HepG2 (cell line): ENCODE results near the gene KPNA3. TPM values are rescaled to one million over a fixed set of nuclear protein-coding genes. Genes with fewer than 3 reads are reported as not detected.

ENCODE experiments used
- ATAC-seq: fragments of 200-7000 bp; cut with Tn5 transposase; 3 replicates; pipeline ENCODE4 v1.9.1; 2020; ENCODE audit warnings: mild to moderate bottlenecking, moderate library complexity
- BruUV-seq: library from RNA; stranded (reverse); fragments of 400-500 nt; replicated peaks from 2 replicates; lab custom pipeline; 2021; lab: Mats Ljungman, UMichigan
- CTCF ChIA-PET: fragments of 300-600 bp; formaldehyde crosslinking; extraction: SDS; loops from one replicate; lab custom pipeline; 2021; ENCODE audit warnings: low total read pairs, inconsistent platforms, low intra/inter-chr PET ratio; lab: Yijun Ruan, JAX
- POLR2A ChIA-PET: fragments of 350-600 bp; sonication (Branson Sonifier 250); formaldehyde crosslinking; loops from one replicate; lab custom pipeline; 2020; ENCODE audit warnings: antibody characterized with exemption, inconsistent platforms; lab: Yijun Ruan, JAX
- DNase-seq: peaks from one replicate; pipeline ENCODE4 v3.0.0-alpha.2; 2015; ENCODE audit warnings: low spot score
- FAIRE-seq: peaks from 3 replicates; lab custom pipeline; 2011; peaks lifted over from hg19 to GRCh38; lab: Jason Lieb, UNC
- H2AFZ ChIP-seq: one replicate; pipeline ENCODE4 v1.6.1; 2011; ENCODE audit warnings: low read length, inconsistent platforms
- H3K27ac ChIP-seq: fragments of 300-600 bp; 3 replicates; pipeline ENCODE4 v1.8.0; 2011; ENCODE audit warnings: mixed run types, mild to moderate bottlenecking, mixed read lengths, low read length, inconsistent platforms; ENCODE audit not compliant: insufficient read depth; ENCODE audit errors: extremely low read length
- H3K27me3 ChIP-seq, 2 experiments: fragments of 200-600 bp in 1 of 2; 2 replicates in 1 of 2; 3 replicates in 1 of 2; pipeline versions ENCODE4 v1.6.0 to v1.8.0; 2011; ENCODE audit warnings: low read length in 2 of 2, mild to moderate bottlenecking in 2 of 2, moderate library complexity in 2 of 2, inconsistent platforms in 1 of 2; ENCODE audit not compliant: insufficient read depth in 2 of 2, control insufficient read depth in 1 of 2
- H3K36me3 ChIP-seq, 2 experiments: fragments of 200-600 bp in 1 of 2; replicated peaks in 1 of 2; 2 replicates in 1 of 2; 3 replicates in 1 of 2; pipeline versions ENCODE4 v1.5.1 to v1.8.0; 2011; ENCODE audit warnings: low read length in 2 of 2, inconsistent platforms in 1 of 2; ENCODE audit not compliant: insufficient read depth in 2 of 2, control insufficient read depth in 1 of 2
- H3K4me1 ChIP-seq: 2 replicates; pipeline ENCODE4 v1.5.1; 2012; ENCODE audit warnings: low read length, inconsistent platforms; ENCODE audit not compliant: insufficient read depth
- H3K4me2 ChIP-seq: 2 replicates; pipeline ENCODE4 v1.6.0; 2011; ENCODE audit warnings: low read depth, low read length, inconsistent platforms
- H3K4me3 ChIP-seq, 3 experiments: fragments of 200-600 bp in 1 of 3; sonication (generic), shearing (Covaris generic) in 1 of 3; replicated peaks in 1 of 3; 2 replicates each; pipeline ENCODE4 v1.5.1; 2011 to 2016; ENCODE audit warnings: low read length in 3 of 3, inconsistent platforms in 2 of 3, low read depth in 2 of 3, mild to moderate bottlenecking in 2 of 3, control low read depth in 1 of 3, mixed read lengths in 1 of 3; ENCODE audit not compliant: insufficient read depth in 1 of 3
- H3K79me2 ChIP-seq: one replicate; pipeline ENCODE4 v1.6.1; 2011; ENCODE audit warnings: low read length, inconsistent platforms; ENCODE audit not compliant: insufficient read depth
- H3K9ac ChIP-seq: 2 replicates; pipeline ENCODE4 v1.6.0; 2011; ENCODE audit warnings: mild to moderate bottlenecking, low read depth, low read length, inconsistent platforms; ENCODE audit not compliant: insufficient read depth
- H3K9me3 ChIP-seq: 2 replicates; pipeline ENCODE4 v1.5.1; 2012; ENCODE audit warnings: mild to moderate bottlenecking, low read length
- H4K20me1 ChIP-seq: 2 replicates; pipeline ENCODE4 v1.6.0; 2011; ENCODE audit warnings: inconsistent platforms, mild to moderate bottlenecking, low read length, moderate library complexity; ENCODE audit not compliant: insufficient read depth
- AHDC1 ChIP-seq: sonication (generic); formaldehyde crosslinking; IDR thresholded peaks from 2 replicates; pipeline ENCODE4 v1.5.1; 2020; ENCODE audit warnings: mild to moderate bottlenecking, missing genetic modification reagents, borderline replicate concordance
- FOXA1 ChIP-seq, 2 experiments: fragments of 450-650 bp in 1 of 2; sonication (generic) in 1 of 2; formaldehyde crosslinking in 1 of 2; IDR thresholded peaks; 2 replicates each; pipeline versions ENCODE4 v1.4.0 to v1.6.1; 2016 to 2020; ENCODE audit warnings: missing genetic modification reagents in 1 of 2
- HMG20B ChIP-seq: conservative IDR thresholded peaks from 2 replicates; pipeline ENCODE4 v1.6.1; 2016; ENCODE audit warnings: missing genetic modification reagents, missing compliant biosample characterization
- IKZF1 ChIP-seq: fragments of 450-650 bp; IDR thresholded peaks from 2 replicates; pipeline ENCODE4 v1.7.1; 2016
- IKZF5 ChIP-seq: IDR thresholded peaks from 2 replicates; pipeline ENCODE4 v1.6.1; 2018; ENCODE audit warnings: missing genetic modification reagents, mild to moderate bottlenecking, missing compliant biosample characterization
- MATR3 ChIP-seq: sonication (generic); formaldehyde crosslinking; IDR thresholded peaks from 2 replicates; pipeline ENCODE4 v1.4.0; 2020; ENCODE audit warnings: missing genetic modification reagents
- MED8 ChIP-seq: sonication (generic); formaldehyde crosslinking; IDR thresholded peaks from 2 replicates; pipeline ENCODE4 v1.8.1; 2023; ENCODE audit warnings: mild to moderate bottlenecking, missing genetic modification reagents; ENCODE audit not compliant: insufficient replicate concordance
- MIXL1 ChIP-seq: IDR thresholded peaks from 2 replicates; pipeline ENCODE4 v1.6.1; 2016
- MTF1 ChIP-seq: sonication (generic); formaldehyde crosslinking; IDR thresholded peaks from 2 replicates; pipeline ENCODE4 v1.5.0; 2020; ENCODE audit warnings: missing genetic modification reagents
- NAIF1 ChIP-seq: sonication (generic); formaldehyde crosslinking; IDR thresholded peaks from 2 replicates; pipeline ENCODE4 v1.5.0; 2020; ENCODE audit warnings: mild to moderate bottlenecking, missing genetic modification reagents, borderline replicate concordance
- NR2F2 ChIP-seq: IDR thresholded peaks from 2 replicates; pipeline ENCODE4 v1.6.1; 2012; ENCODE audit warnings: low read depth, inconsistent platforms, borderline replicate concordance
- SMAD9 ChIP-seq: sonication (generic); formaldehyde crosslinking; IDR thresholded peaks from 2 replicates; pipeline ENCODE4 v1.5.1; 2020; ENCODE audit warnings: mild to moderate bottlenecking, missing genetic modification reagents
- TARDBP ChIP-seq: sonication (generic); formaldehyde crosslinking; IDR thresholded peaks from 2 replicates; pipeline ENCODE4 v1.8.0; 2022; ENCODE audit warnings: mild to moderate bottlenecking, missing genetic modification reagents
- ZC3H4 ChIP-seq: sonication (generic); formaldehyde crosslinking; IDR thresholded peaks from 2 replicates; pipeline ENCODE4 v1.4.0; 2020; ENCODE audit warnings: missing genetic modification reagents, borderline replicate concordance
- ZMYM2 ChIP-seq: sonication (generic); formaldehyde crosslinking; IDR thresholded peaks from 2 replicates; pipeline ENCODE4 v1.8.0; 2022; ENCODE audit warnings: mild to moderate bottlenecking, missing genetic modification reagents
- ZNF12 ChIP-seq: sonication (generic); formaldehyde crosslinking; IDR thresholded peaks from 2 replicates; pipeline ENCODE4 v1.5.0; 2020; ENCODE audit warnings: missing genetic modification reagents
- ZNF143 ChIP-seq: sonication (generic); formaldehyde crosslinking; IDR thresholded peaks from 2 replicates; pipeline ENCODE4 v1.4.0; 2020; ENCODE audit warnings: missing genetic modification reagents
- ZNF263 ChIP-seq: sonication (generic); formaldehyde crosslinking; IDR thresholded peaks from 2 replicates; pipeline ENCODE4 v1.4.0; 2020; ENCODE audit warnings: missing genetic modification reagents
- ZNF530 ChIP-seq: sonication (generic); formaldehyde crosslinking; IDR thresholded peaks from 2 replicates; pipeline ENCODE4 v1.5.0; 2020; ENCODE audit warnings: low read depth, mild to moderate bottlenecking, missing genetic modification reagents
- WGBS: methylation state at CpG from one replicate; pipeline ENCODE4 v1.1.6; 2017; ENCODE audit warnings: low lambda C conversion rate; 5-methylcytosine and 5-hydroxymethylcytosine counted together
- in situ Hi-C: cut with HindIII; loops from 2 replicates; pipeline ENCODE4 v1.10.0; 2017; ENCODE audit warnings: low pct_unique_long_range_greater_than_20kb; ENCODE audit not compliant: extremely low pct_ligation_motif_present
- intact Hi-C: fragments of 100-400 bp; cut with micrococcal nuclease; formaldehyde crosslinking; loops from one replicate; pipeline ENCODE4 v1.10.0; 2022; ENCODE audit not compliant: unreplicated experiment
- polyA plus RNA-seq, 8 experiments: library from polyadenylated mRNA; depleted of rRNA in 3 of 8; stranded (reverse) in 7 of 8; unstranded in 1 of 8; fragments of >200 nt; fragmentation: Illumina TruSeq in 4 of 8; extraction: Trizol in 4 of 8; gene quantifications; 2 replicates each; pipeline versions ENCODE4 v1.2.1 to v1.2.3, GENCODE V29; 2011 to 2016; ENCODE audit warnings: low read depth in 4 of 8, missing spikeins in 1 of 8, mixed read lengths in 1 of 8; ENCODE audit not compliant: insufficient read depth in 1 of 8
- total RNA-seq, 5 experiments: library from RNA; depleted of rRNA; stranded (reverse); fragments of >200 nt; fragmentation: Illumina TruSeq; extraction: Trizol; gene quantifications; 2 replicates each; pipeline ENCODE4 v1.2.3, GENCODE V29; 2016; ENCODE audit warnings: low read depth in 1 of 5

KPNA3 gene
- total and polyA plus RNA-seq, 2 of the 13 experiments (the other 11 are each of a cell fraction or from before 2014, with no cell fraction given): 13.0 to 28.9 TPM

- TF ChIP-seq FOXA1 (IDR thresholded peaks at IDR 0.05) (no peak), FOXA1 (CRISPR knock-in tag; IDR thresholded peaks at IDR 0.05) (0 out of 2 replicates have a peak, but pooled peaks have one; percentile 42), MED8 (CRISPR knock-in tag) (no peak), SMAD9 (CRISPR knock-in tag) (no peak), HMG20B (CRISPR knock-in tag) (no peak), TARDBP (CRISPR knock-in tag) (no peak), ZC3H4 (CRISPR knock-in tag) (no peak), NR2F2 (no peak), MATR3 (CRISPR knock-in tag) (no peak), IKZF1 (no peak), ZNF263 (CRISPR knock-in tag) (no peak), IKZF5 (CRISPR knock-in tag) (no peak), ZMYM2 (CRISPR knock-in tag) (no peak)
- TF ChIP-seq, all 625 proteins: peak for 45
Measured at GRCh38 chr13:49690133-49690994, 102.1 kb downstream of the KPNA3 start (continued).

GRCh38 chr13:49683489-49683888 is 109.0 kb downstream of the KPNA3 start:
- peaks cover 10 to 38% of the 10 kb centered on the region in 2 experiments for H3K36me3 ChIP-seq
- BruUV-seq: no TSS peak
- peaks cover 25% of the 10 kb centered on the region for H3K4me1 ChIP-seq
- intact Hi-C loops: no loop called here
- no peak for DNase-seq
- no peak for FAIRE-seq
- ChIA-PET POLR2A (no interaction called here), CTCF (no interaction called here)
- H3K79me2 ChIP-seq: peaks cover 60% of the 10 kb centered on the region
- ATAC-seq: no peak
- H3K4me3 ChIP-seq: no peak overlapping the region
- no peaks in the 10 kb centered on the region for H3K27me3 ChIP-seq
- no peaks in the 10 kb centered on the region for H3K9me3 ChIP-seq
- peaks cover 15% of the 10 kb centered on the region for H4K20me1 ChIP-seq
- WGBS: 96% methylated on average over 6 of the region's 6 CpGs
- H3K27ac ChIP-seq: no peak overlapping the region
- in situ Hi-C loops: no loop called here
- no peak overlapping the region for H2AFZ ChIP-seq
- no peak overlapping the region for H3K4me2 ChIP-seq
- no peak overlapping the region for H3K9ac ChIP-seq
- no peak for TF ChIP-seq ZNF143 (CRISPR knock-in tag)
- TF ChIP-seq AHDC1 (CRISPR knock-in tag): no peak
- TF ChIP-seq ZNF530: no peak
- TF ChIP-seq MIXL1 (CRISPR knock-in tag): no peak
- no peak for TF ChIP-seq MTF1 (CRISPR knock-in tag)
- no peak for TF ChIP-seq NAIF1 (CRISPR knock-in tag)
- TF ChIP-seq ZNF12 (CRISPR knock-in tag): no peak
